Measurements from ENCODE around the gene TMEM169. TPM values are rescaled to one million over a fixed set of nuclear protein-coding genes. Genes with fewer than 3 reads are reported as not detected.
A peak's percentile ranks its signal among the peaks of the same experiment; 100 is the strongest.

The TMEM169 gene
- total and polyA plus RNA-seq, 2 of the 4 experiments (the other 2 are of a cell fraction), result 0.15 to 0.54 TPM

DNA sequence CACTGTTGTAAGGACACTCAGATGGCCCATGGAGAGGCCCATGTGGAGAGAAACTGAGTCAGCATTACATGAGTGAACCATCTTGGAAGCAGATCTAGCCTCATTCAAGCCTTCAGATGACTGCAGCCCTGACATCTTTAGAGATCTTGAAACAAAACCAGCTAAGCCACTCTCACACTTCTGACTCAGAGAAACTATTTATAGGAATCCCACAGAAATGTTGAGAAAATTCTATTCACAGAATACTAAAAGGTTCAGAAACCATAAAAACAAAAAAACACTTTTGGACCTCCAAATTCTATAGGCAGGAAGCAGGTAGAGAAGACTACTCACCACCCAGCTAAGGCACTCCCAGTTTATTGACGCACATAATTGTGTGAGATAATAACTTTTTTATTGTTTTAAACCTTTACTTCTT lies 8.7 kb downstream of the TMEM169 start:
- Histone ChIP-seq H2BK120ac (ENCODE audit: low read depth, low read length) (no peak overlapping the region), H4K5ac (ENCODE audit: low read depth, low read length) (no peak overlapping the region), H3K79me1 (ENCODE audit: low read depth in 1 of 2, low read length in 2 of 2) (no peaks in the 10 kb centered on the region; a peak in 1 of 4 replicates), H3K36me3 (ENCODE audit: control insufficient read depth, insufficient read depth, low read length) (no peaks in the 10 kb centered on the region), H3K56ac (ENCODE audit: extremely low read depth, insufficient read depth, low read length) (no peak overlapping the region), H3K4me3 (ENCODE audit: insufficient read depth, low read depth, low read length) (no peak overlapping the region), H2BK5ac (ENCODE audit: low read depth, low read length, poor library complexity, severe bottlenecking) (no peak overlapping the region), H3K9me3 (ENCODE audit: control insufficient read depth, insufficient read depth, low read length) (0 out of 2 replicates have a peak, but pooled peaks cover 2% of the 10 kb centered on the region), H2AFZ (replicated peaks; ENCODE audit: low read length, poor library complexity) (no peak overlapping the region), H4K8ac (ENCODE audit: low read depth in 2 of 2, low read length in 2 of 2) (no peak overlapping the region), H3K4me2 (ENCODE audit: low read depth, low read length) (no peak overlapping the region), H2BK20ac (ENCODE audit: low read depth, low read length) (no peak overlapping the region), H3K4me1 (ENCODE audit: control insufficient read depth, insufficient read depth, low read length) (no peaks in the 10 kb centered on the region), H3K4ac (ENCODE audit: low read depth, low read length) (no peak overlapping the region), H3K23ac (ENCODE audit: low read depth, low read length) (no peak overlapping the region), H3K27me3 (ENCODE audit: control insufficient read depth, insufficient read depth, low read length) (no peaks in the 10 kb centered on the region; the same call in 1 of the 2 replicates), H2AK5ac (ENCODE audit: low read depth, low read length) (no peak overlapping the region), H2AK9ac (replicated peaks; ENCODE audit: low read depth, low read length, poor library complexity) (no peak overlapping the region), H2BK15ac (ENCODE audit: low read depth, low read length) (no peak overlapping the region), H3K27ac (ENCODE audit: insufficient read depth, low read length) (no peak overlapping the region), H4K20me1 (ENCODE audit: insufficient read depth, low read length) (no peaks in the 10 kb centered on the region), H4K91ac (ENCODE audit: insufficient read depth, low read depth, low read length) (no peak overlapping the region), H3K9ac (ENCODE audit: low read depth, low read length) (no peak overlapping the region), H3K18ac (ENCODE audit: low read depth, low read length) (no peak overlapping the region), H3K14ac (replicated peaks; ENCODE audit: low read depth, low read length) (no peak overlapping the region), H3K9me1 (ENCODE audit: insufficient read depth, low read length) (no peaks in the 10 kb centered on the region)
- no CpG with 5 or more reads among the region's 1 CpG for WGBS, 2 experiments (ENCODE audit: extremely low coverage in 2 of 2, insufficient read length in 1 of 2)
- dilution Hi-C loops (cut with HindIII; ENCODE audit: low sequenced_read_pairs, unreplicated experiment) (no loop called here), intact Hi-C loops (cut with micrococcal nuclease) (no loop called here), in situ Hi-C loops (cut with MboI; ENCODE audit: low sequenced_read_pairs) (no loop called here)
- POLR2A ChIA-PET (ENCODE audit: unreplicated experiment), result interaction anchor here (0.6 kb wide), 1 partner anchor 680 kb away, joined by 11 read pairs; no protein-coding TSS in a partner anchor
- DNase-seq (peak; percentile 53), ATAC-seq (ENCODE audit: low read depth) (no peak)
- TF ChIP-seq RAD21 (IDR thresholded peaks at IDR 0.05; ENCODE audit: low read length) (no peak), MAFK (IDR thresholded peaks at IDR 0.05; ENCODE audit: low read depth, low read length) (peak; percentile 53; the same call in 1 of the 2 replicates)
- no TSS peak for BruUV-seq (replicated peaks)
- CTCF ChIA-PET, result no interaction called here
